ENCODE measurements around the gene DACT2. TPM values are rescaled to one million over a fixed set of nuclear protein-coding genes. Genes with fewer than 3 reads are reported as not detected.
"Not testable (repeated sequence)": the region's sequence is repeated elsewhere in the genome, so short reads cannot be mapped to it uniquely, and the experiment has no call there.

DACT2 gene
- total RNA-seq, 3 donors from 2014 or later (not counting 1 experiment from before 2014, with no cell fraction given), result not detected

DNA sequence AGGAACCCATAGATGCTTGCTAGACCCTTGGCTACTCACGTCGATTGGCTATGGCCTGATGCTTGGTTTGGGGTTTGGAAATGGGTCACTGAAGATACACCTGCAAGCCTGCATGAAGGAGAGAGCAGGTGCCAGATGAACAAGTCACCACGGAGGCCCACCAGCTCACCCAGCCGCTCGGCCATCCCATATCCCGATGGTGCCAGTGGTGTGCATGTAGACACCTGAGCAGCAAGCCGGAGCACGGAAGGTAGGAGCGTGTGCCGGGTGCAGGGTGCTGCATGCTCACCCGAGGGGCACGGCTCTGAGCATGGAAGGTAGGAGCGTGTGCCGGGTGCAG is 35.9 kb downstream of the DACT2 start:
- no peaks in the 10 kb centered on the region for H3K27me3 ChIP-seq (ENCODE audit: control insufficient read depth, insufficient read depth, low read length)

DNA sequence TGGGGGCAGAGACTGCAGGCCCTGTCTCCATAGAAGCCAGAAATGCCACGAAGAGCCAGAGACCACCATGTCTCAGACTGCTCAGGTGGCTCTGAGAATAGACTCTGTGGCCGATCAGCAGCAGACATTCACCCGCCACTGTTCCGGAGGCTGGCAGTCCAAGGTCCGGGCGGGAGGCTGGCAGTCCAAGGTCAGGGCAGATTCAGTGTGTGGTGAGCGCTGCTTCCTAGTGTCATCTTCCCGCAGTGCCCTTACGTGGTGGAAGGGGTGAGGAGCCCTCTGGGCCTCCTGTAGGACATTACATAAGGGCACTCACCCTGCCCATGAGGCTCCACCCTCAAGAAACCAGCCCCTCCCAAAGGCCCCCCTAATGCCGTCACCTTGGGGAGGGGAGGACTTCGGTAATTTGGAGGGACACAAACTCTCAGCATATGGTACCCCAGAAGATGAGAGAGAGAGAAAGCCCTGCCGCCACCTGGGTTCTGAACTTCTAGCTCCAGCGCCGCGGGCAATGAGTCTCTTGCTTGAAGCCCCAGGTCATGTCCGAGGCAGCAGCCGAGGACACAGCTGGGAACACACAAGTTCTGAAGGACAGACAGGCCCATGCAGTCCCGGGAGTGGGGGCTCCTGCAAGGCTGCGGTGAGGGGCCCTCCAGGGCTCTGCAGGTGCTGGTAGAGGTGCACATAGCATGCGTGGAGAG is 36.4 kb downstream of the DACT2 start:
- ATAC-seq (no peak), DNase-seq (no peak)
- Mint-ChIP-seq H3K4me3 (no peak overlapping the region), H3K9me3 (no peaks in the 10 kb centered on the region), H3K27ac (no peak overlapping the region), H3K27me3 (ENCODE audit: low read depth in 2 of 2) (peaks cover 4 to 14% of the 10 kb centered on the region in 2 donors), H3K36me3 (no peaks in the 10 kb centered on the region), H3K4me1 (no peaks in the 10 kb centered on the region)
- no peaks in the 10 kb centered on the region for H3K9me3 ChIP-seq (ENCODE audit: control insufficient read depth, insufficient read depth, low read length)
- TF ChIP-seq, protein P1, sequence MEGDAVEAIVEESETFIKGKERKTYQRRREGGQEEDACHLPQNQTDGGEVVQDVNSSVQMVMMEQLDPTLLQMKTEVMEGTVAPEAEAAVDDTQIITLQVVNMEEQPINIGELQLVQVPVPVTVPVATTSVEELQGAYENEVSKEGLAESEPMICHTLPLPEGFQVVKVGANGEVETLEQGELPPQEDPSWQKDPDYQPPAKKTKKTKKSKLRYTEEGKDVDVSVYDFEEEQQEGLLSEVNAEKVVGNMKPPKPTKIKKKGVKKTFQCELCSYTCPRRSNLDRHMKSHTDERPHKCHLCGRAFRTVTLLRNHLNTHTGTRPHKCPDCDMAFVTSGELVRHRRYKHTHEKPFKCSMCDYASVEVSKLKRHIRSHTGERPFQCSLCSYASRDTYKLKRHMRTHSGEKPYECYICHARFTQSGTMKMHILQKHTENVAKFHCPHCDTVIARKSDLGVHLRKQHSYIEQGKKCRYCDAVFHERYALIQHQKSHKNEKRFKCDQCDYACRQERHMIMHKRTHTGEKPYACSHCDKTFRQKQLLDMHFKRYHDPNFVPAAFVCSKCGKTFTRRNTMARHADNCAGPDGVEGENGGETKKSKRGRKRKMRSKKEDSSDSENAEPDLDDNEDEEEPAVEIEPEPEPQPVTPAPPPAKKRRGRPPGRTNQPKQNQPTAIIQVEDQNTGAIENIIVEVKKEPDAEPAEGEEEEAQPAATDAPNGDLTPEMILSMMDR (IDR thresholded peaks at IDR 0.05), result no peak
- WGBS (ENCODE audit: insufficient coverage), result 91% methylated on average over 18 of the region's 20 CpGs
- no peak overlapping the region for H3K4me3 ChIP-seq (ENCODE audit: low read length)
- H3K27me3 ChIP-seq (ENCODE audit: control insufficient read depth, insufficient read depth, low read length), result no peaks in the 10 kb centered on the region
- no peaks in the 10 kb centered on the region for H3K36me3 ChIP-seq (ENCODE audit: control insufficient read depth, insufficient read depth, low read length)
- H3K4me1 ChIP-seq (ENCODE audit: control insufficient read depth, insufficient read depth, low read length), result no peaks in the 10 kb centered on the region
- intact Hi-C loops (cut with micrococcal nuclease), result no loop called here
- no peak overlapping the region for H3K27ac ChIP-seq (ENCODE audit: low read length)

More for the DNA sequence above, 35.9 kb downstream of the DACT2 start:
- no peaks in the 10 kb centered on the region for H3K36me3 Mint-ChIP-seq
- TF ChIP-seq, protein P1 (IDR thresholded peaks at IDR 0.05), result no peak
- no peak overlapping the region for H3K4me3 Mint-ChIP-seq
- peaks cover 2 to 19% of the 10 kb centered on the region in 2 donors for H3K27me3 Mint-ChIP-seq (ENCODE audit: low read depth in 2 of 2)
- WGBS (ENCODE audit: insufficient coverage), result 96% methylated on average over 14 of the region's 14 CpGs
- intact Hi-C loops (cut with micrococcal nuclease), result no loop called here
- H3K9me3 Mint-ChIP-seq, result no peaks in the 10 kb centered on the region
- Histone ChIP-seq H3K4me3 (ENCODE audit: low read length) (no peak overlapping the region), H3K36me3 (ENCODE audit: control insufficient read depth, insufficient read depth, low read length) (no peaks in the 10 kb centered on the region), H3K27ac (ENCODE audit: low read length) (no peak overlapping the region), H3K4me1 (ENCODE audit: control insufficient read depth, insufficient read depth, low read length) (no peaks in the 10 kb centered on the region), H3K9me3 (ENCODE audit: control insufficient read depth, insufficient read depth, low read length) (no peaks in the 10 kb centered on the region)
- no peak for DNase-seq
- no peaks in the 10 kb centered on the region for H3K4me1 Mint-ChIP-seq
- no peak for ATAC-seq
- H3K27ac Mint-ChIP-seq, result no peak overlapping the region

- intact Hi-C loops (cut with micrococcal nuclease), result no loop called here
- Mint-ChIP-seq H3K27me3 (ENCODE audit: low read depth in 2 of 2) (peaks cover 9 to 10% of the 10 kb centered on the region in 2 donors), H3K4me3 (no peak overlapping the region), H3K4me1 (no peaks in the 10 kb centered on the region), H3K36me3 (no peaks in the 10 kb centered on the region), H3K27ac (no peak overlapping the region), H3K9me3 (no peaks in the 10 kb centered on the region)
- TF ChIP-seq, protein P1 (IDR thresholded peaks at IDR 0.05), result no peak
- no peak for ATAC-seq
- no peak overlapping the region for H3K27ac ChIP-seq (ENCODE audit: low read length)
- no peak for DNase-seq
- no peaks in the 10 kb centered on the region for H3K4me1 ChIP-seq (ENCODE audit: control insufficient read depth, insufficient read depth, low read length)
- H3K9me3 ChIP-seq (ENCODE audit: control insufficient read depth, insufficient read depth, low read length), result no peaks in the 10 kb centered on the region
- WGBS (ENCODE audit: insufficient coverage), result 84% methylated on average over 7 of the region's 7 CpGs
- H3K36me3 ChIP-seq (ENCODE audit: control insufficient read depth, insufficient read depth, low read length), result no peaks in the 10 kb centered on the region
- H3K4me3 ChIP-seq (ENCODE audit: low read length), result no peak overlapping the region
- H3K27me3 ChIP-seq (ENCODE audit: control insufficient read depth, insufficient read depth, low read length), result no peaks in the 10 kb centered on the region
These were observed 37.8 kb downstream of the DACT2 start for GRCh38 chr6:168281826-168282225.

DNA sequence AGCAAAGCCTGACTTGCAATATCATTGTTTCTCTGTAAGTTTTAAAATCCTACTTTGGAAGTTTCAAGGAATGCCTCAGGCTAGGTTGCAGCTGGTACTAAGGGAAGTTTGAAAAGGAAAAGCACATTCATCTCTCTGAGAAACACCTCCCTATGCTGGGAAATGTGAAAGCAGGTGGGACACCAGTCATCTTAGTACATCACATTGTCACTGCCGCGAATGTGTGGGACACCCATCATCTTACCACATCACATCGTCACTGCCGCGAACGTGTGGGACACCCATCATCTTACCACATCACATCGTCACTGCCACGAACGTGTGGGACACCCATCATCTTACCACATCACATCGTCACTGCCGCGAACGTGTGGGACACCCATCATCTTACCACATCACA is 38.3 kb downstream of the DACT2 start:
- DNase-seq; intact Hi-C loops (cut with micrococcal nuclease); ATAC-seq; H3K27ac Mint-ChIP-seq; H3K27ac ChIP-seq (ENCODE audit: low read length); H3K4me3 ChIP-seq (ENCODE audit: low read length); H3K4me3 Mint-ChIP-seq; H3K27me3 Mint-ChIP-seq (ENCODE audit: low read depth in 2 of 2); H3K9me3 ChIP-seq (ENCODE audit: control insufficient read depth, insufficient read depth, low read length); H3K27me3 ChIP-seq (ENCODE audit: control insufficient read depth, insufficient read depth, low read length); H3K4me1 ChIP-seq (ENCODE audit: control insufficient read depth, insufficient read depth, low read length); H3K36me3 ChIP-seq (ENCODE audit: control insufficient read depth, insufficient read depth, low read length); H3K9me3 Mint-ChIP-seq; H3K4me1 Mint-ChIP-seq; H3K36me3 Mint-ChIP-seq: not testable (repeated sequence)
- WGBS (ENCODE audit: insufficient coverage), result no CpG with 5 or more reads among the region's 13 CpGs
